Thyroid gland (tissue), 4 donors: Measurements from ENCODE around the gene TM9SF3. TPM values are rescaled to one million over a fixed set of nuclear protein-coding genes. Genes with fewer than 3 reads are reported as not detected.

Experiments used
- DNase-seq, 2 donors: peaks; one replicate each; pipeline ENCODE4 v3.0.0-alpha.2; 2019
- H3K27ac ChIP-seq, 3 donors: fragments of 200-600 bp; sonication (generic); 1 replicate in 2 of 3; 2 replicates in 1 of 3; pipeline ENCODE4 v1.5.1; 2016 to 2019; ENCODE audit warnings: mild to moderate bottlenecking in 1 of 3, moderate library complexity in 1 of 3
- H3K27me3 ChIP-seq: fragments of 200-600 bp; sonication (generic); one replicate; pipeline ENCODE4 v1.5.1; 2019
- H3K36me3 ChIP-seq, 2 donors: fragments of 200-600 bp; sonication (generic); one replicate each; pipeline ENCODE4 v1.5.1; 2016 to 2019
- H3K4me1 ChIP-seq, 2 donors: fragments of 200-600 bp; sonication (generic); one replicate each; pipeline ENCODE4 v1.5.1; 2017 to 2019
- H3K4me3 ChIP-seq, 3 donors: fragments of 200-600 bp; sonication (generic); replicated peaks in 1 of 3; 1 replicate in 2 of 3; 2 replicates in 1 of 3; pipeline ENCODE4 v1.5.1; 2016; ENCODE audit warnings: mild to moderate bottlenecking in 1 of 3
- H3K9me3 ChIP-seq: fragments of 200-600 bp; sonication (generic); one replicate; pipeline ENCODE4 v1.5.1; 2017
- POLR2A ChIP-seq, 2 donors: fragments of 450-650 bp; IDR thresholded peaks; one replicate each; pipeline ENCODE4 v1.6.1; 2017; ENCODE audit warnings: antibody characterized with exemption in 2 of 2, mild to moderate bottlenecking in 2 of 2, moderate library complexity in 1 of 2
- WGBS, 2 donors: methylation state at CpG; one replicate each; pipeline ENCODE4 v1.1.5; 2017; 5-methylcytosine and 5-hydroxymethylcytosine counted together
- intact Hi-C: fragments of 100-400 bp; cut with DNase I; formaldehyde crosslinking; loops from one replicate; pipeline ENCODE4 v1.15.1; 2023
- total RNA-seq, 4 donors: library from RNA; depleted of rRNA; stranded (reverse); fragments of >200 nt; gene quantifications; one replicate each; pipeline ENCODE4 v1.2.3, GENCODE V29; 2016
- TF ChIP-seq, protein P1 (sequence below), 6 experiments: fragments of 200-600 bp in 3 of 6; fragments of 450-650 bp in 3 of 6; sonication (generic) in 3 of 6; IDR thresholded peaks; one replicate each; pipeline ENCODE4 v1.5.1; 2016 to 2019; ENCODE audit warnings: antibody characterized with exemption in 6 of 6, mild to moderate bottlenecking in 2 of 6, inconsistent platforms in 1 of 6, moderate library complexity in 1 of 6

Gene TM9SF3
- total RNA-seq, 4 donors from 2014 or later: 119 to 205 (median 151) TPM

DNA sequence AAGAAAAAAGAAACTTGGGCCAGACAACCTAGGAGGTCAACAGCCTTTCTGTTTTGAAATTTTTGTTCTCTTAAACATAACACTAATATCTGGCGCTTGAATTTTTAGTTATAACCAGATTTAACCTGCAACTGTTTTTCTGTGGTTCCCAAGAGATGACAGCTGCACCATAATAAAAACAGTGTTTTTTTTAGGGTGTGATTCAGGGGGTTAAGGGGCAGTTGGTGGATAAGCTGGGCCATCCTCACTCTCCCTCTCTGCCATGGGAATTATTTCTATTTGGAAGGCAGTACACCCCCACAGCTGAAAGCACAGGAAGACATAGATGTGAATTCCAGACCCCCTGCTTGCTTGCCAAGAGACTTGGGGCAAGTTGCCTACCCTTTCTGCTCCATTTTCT lies 20.1 kb upstream of the TM9SF3 start:
- Histone ChIP-seq H3K36me3 (no peaks in the 10 kb centered on the region), H3K4me1 (no peaks in the 10 kb centered on the region), H3K9me3 (no peaks in the 10 kb centered on the region), H3K4me3 (no peak overlapping the region), H3K27ac (no peak overlapping the region), H3K27me3 (no peaks in the 10 kb centered on the region)
- no peak for DNase-seq
- TF ChIP-seq, protein P1, sequence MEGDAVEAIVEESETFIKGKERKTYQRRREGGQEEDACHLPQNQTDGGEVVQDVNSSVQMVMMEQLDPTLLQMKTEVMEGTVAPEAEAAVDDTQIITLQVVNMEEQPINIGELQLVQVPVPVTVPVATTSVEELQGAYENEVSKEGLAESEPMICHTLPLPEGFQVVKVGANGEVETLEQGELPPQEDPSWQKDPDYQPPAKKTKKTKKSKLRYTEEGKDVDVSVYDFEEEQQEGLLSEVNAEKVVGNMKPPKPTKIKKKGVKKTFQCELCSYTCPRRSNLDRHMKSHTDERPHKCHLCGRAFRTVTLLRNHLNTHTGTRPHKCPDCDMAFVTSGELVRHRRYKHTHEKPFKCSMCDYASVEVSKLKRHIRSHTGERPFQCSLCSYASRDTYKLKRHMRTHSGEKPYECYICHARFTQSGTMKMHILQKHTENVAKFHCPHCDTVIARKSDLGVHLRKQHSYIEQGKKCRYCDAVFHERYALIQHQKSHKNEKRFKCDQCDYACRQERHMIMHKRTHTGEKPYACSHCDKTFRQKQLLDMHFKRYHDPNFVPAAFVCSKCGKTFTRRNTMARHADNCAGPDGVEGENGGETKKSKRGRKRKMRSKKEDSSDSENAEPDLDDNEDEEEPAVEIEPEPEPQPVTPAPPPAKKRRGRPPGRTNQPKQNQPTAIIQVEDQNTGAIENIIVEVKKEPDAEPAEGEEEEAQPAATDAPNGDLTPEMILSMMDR (IDR thresholded peaks at IDR 0.05): no peak
- no peak for TF ChIP-seq POLR2A (IDR thresholded peaks at IDR 0.05)
- intact Hi-C loops: no loop called here
- 84 to 94% methylated on average over 1 of the region's 1 CpG for WGBS, 2 donors

- no peak for DNase-seq
- no peak overlapping the region for H3K4me3 ChIP-seq
- H3K9me3 ChIP-seq: no peaks in the 10 kb centered on the region
- TF ChIP-seq POLR2A (IDR thresholded peaks at IDR 0.05): no peak
- TF ChIP-seq, protein P1 (IDR thresholded peaks at IDR 0.05): no peak
- intact Hi-C loops: no loop called here
- H3K36me3 ChIP-seq: no peaks in the 10 kb centered on the region
- 93 to 94% methylated on average over 4 of the region's 4 CpGs for WGBS, 2 donors
- no peaks in the 10 kb centered on the region for H3K4me1 ChIP-seq
- H3K27ac ChIP-seq: no peak overlapping the region
- no peaks in the 10 kb centered on the region for H3K27me3 ChIP-seq
These were observed 19.4 kb upstream of the TM9SF3 start for GRCh38 chr10:96606216-96606615.

DNA sequence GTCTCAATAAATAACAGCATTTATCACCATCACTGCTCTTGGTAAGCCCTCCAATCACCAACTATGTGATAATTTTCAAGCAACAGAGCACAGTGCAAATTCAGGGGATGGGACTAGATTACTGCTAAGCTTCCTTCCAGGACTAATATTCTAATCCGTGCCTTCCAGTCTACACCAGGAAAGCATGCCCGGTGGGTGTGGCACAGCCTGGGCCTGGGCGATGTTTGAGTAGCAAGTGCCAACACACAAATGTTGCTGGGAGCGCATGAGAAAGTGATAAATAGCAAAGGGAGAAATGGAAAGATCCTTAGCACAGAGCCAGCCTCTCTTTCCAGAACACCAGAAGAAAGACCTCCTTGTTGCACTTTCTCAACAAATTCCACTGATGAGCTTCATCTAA lies 13.5 kb upstream of the TM9SF3 start:
- no peak for DNase-seq
- Histone ChIP-seq H3K27me3 (no peaks in the 10 kb centered on the region), H3K4me3 (no peak overlapping the region), H3K9me3 (no peaks in the 10 kb centered on the region), H3K4me1 (no peaks in the 10 kb centered on the region), H3K36me3 (no peaks in the 10 kb centered on the region), H3K27ac (no peak overlapping the region)
- 95 to 99% methylated on average over 4 of the region's 4 CpGs for WGBS, 2 donors
- intact Hi-C loops: no loop called here
- TF ChIP-seq POLR2A (IDR thresholded peaks at IDR 0.05): no peak
- TF ChIP-seq, protein P1 (IDR thresholded peaks at IDR 0.05): no peak

DNA sequence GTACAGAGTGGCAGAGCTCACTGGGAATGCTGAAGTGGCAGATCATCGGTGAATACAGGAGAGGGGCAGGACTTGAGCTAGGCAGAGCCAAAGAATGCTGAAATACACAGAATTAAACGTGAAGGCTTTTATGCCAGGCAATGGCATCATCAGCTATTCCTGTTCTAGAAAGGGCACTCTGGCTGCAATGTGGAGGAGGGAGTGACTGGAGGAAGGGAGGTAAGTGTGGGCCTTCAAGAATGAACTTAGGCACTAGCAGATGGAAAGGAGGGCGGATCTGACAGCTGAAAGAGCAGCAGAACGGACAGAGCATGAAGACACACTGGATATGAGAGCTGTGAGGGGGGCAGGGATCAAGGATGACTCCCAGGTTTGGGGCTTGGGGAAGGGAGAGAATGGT lies 12.0 kb upstream of the TM9SF3 start:
- Histone ChIP-seq H3K4me1 (no peaks in the 10 kb centered on the region), H3K9me3 (no peaks in the 10 kb centered on the region), H3K27me3 (no peaks in the 10 kb centered on the region), H3K27ac (no peak overlapping the region), H3K36me3 (no peaks in the 10 kb centered on the region), H3K4me3 (no peak overlapping the region)
- intact Hi-C loops: no loop called here
- no peak for TF ChIP-seq POLR2A (IDR thresholded peaks at IDR 0.05)
- TF ChIP-seq, protein P1 (IDR thresholded peaks at IDR 0.05): no peak
- no peak for DNase-seq
- 79 to 80% methylated on average over 4 of the region's 4 CpGs for WGBS, 2 donors

DNA sequence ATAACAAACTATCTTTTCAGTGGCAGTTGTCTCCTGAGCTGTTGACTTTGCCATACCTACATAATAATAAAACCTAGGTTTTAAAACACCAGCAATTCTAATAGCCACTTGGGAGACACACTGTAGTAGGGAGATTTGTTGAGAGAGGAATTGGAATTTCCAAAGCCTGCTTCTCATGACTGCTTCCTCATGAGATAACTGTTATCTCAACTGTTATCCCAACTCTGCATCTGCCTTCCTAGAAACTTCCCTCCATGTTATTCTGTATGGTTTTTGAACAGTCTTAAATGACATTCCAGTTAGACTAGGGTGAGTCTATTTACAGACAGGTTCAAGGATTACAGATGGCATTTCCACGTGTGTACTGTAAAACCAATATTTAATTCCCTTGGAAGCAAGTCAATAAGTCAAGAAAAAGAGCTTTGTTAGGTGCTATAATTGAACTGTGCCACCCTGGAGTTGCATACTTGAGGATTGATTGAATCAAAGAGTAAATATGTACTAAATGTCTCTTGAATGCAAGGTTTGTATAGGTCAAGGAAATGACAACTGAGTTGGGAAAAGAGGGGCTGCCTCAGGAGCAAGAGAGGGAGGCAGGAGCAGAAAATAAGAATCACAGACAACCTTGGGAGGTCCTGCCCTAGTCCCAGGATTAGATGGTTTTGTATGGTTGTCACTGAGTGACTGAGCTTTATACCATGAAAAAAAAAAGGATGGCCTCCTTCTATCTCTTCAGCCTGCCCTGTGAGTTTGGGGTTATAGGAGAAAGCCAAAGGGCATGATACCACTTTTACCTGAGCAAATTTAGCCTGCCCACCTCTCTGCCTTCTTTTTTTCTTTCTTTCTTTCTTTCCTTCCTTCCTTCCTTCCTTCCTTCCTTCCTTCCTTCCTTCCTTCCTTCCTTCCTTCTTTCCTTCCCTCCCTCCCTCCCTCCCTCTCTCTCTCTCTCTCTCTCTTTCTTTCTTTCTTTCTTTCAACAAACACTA lies 9.9 kb upstream of the TM9SF3 start:
- Histone ChIP-seq H3K9me3 (no peaks in the 10 kb centered on the region), H3K4me3 (no peak overlapping the region), H3K36me3 (no peaks in the 10 kb centered on the region), H3K4me1 (no peaks in the 10 kb centered on the region), H3K27me3 (no peaks in the 10 kb centered on the region), H3K27ac (no peak overlapping the region)
- DNase-seq: no peak
- TF ChIP-seq POLR2A (IDR thresholded peaks at IDR 0.05): no peak
- TF ChIP-seq, protein P1 (IDR thresholded peaks at IDR 0.05): no peak
- intact Hi-C loops: no loop called here
- WGBS, 2 donors: 68 to 79% methylated on average over 1 of the region's 1 CpG
